Stimulated activated CD4-positive, alpha-beta T cell treated with anti-CD3 and anti-CD28 coated beads, Interleukin-2, amount 100 ng/mL, for 24 hours (primary cell): ENCODE results near the gene RANBP3L.
"Not testable (repeated sequence)": the region's sequence is repeated elsewhere in the genome, so short reads cannot be mapped to it uniquely, and the experiment has no call there.

ENCODE experiments used
- DNase-seq, 2 donors: peaks; one replicate each; pipeline ENCODE4 v3.0.0-alpha.2; 2020

The RANBP3L gene

GRCh38 chr5:36202521-36202961, 99.2 kb downstream of the RANBP3L start:
- DNase-seq, result no peak

DNA sequence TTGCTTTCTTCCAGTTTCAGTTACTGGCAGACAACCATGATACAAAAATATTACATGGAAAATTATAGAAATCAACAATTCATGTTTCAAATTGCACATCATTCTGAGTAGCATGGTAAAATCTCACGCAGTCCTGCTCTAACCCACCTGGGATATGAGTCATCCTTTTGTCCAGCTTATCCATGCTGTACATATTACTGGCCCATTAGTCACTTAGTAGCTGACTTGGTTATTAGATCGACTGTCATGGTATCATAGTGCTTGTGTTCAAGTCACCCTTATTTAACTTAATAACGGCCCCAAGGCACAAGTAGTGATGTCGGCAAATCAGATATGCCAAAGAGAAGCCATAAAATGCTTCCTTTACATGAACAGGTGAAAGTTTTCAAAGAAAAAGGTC, 101.2 kb downstream of the RANBP3L start:
- no peak for DNase-seq

DNA sequence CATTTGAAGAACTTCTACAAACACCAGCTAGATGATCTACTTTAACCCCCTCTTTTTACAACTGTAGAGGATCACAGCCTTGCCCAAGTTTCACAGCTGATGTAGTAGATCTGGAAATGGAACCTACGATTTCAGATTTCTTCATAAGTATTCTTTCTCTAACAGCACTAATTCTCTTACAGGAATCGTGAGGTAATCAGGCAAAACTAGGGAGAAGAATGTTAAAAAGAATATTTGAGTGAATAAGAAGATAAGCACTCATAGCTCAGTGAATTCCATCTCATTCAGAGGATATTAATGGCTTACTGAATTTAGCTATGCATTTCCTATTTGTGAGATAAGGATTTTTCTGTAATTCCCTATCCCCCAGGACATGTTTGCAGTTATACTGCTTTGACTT, 102.1 kb downstream of the RANBP3L start:
- no peak for DNase-seq

GRCh38 chr5:36198783-36199182, 102.9 kb downstream of the RANBP3L start:
- not testable (repeated sequence) for DNase-seq
